Measurements from ENCODE around the gene PPP2R5C. TPM values are rescaled to one million over a fixed set of nuclear protein-coding genes. Genes with fewer than 3 reads are reported as not detected.

The PPP2R5C gene
- total and polyA plus RNA-seq, 2 of the 4 experiments (the other 2 are of a cell fraction) = 65.9 to 78.7 TPM

GRCh38 chr14:101878822-101879528 is 117.5 kb downstream of the PPP2R5C start:
- dilution Hi-C loops (cut with HindIII; ENCODE audit: low sequenced_read_pairs, unreplicated experiment) (no loop called here), intact Hi-C loops (cut with micrococcal nuclease) (no loop called here), in situ Hi-C loops (cut with MboI; ENCODE audit: low sequenced_read_pairs) (no loop called here)
- no peak overlapping the region for H2BK15ac ChIP-seq (ENCODE audit: low read depth, low read length)
- H3K36me3 ChIP-seq (ENCODE audit: control insufficient read depth, insufficient read depth, low read length) = peaks cover 16% of the 10 kb centered on the region
- H3K27ac ChIP-seq (ENCODE audit: insufficient read depth, low read length) = no peak overlapping the region
- no TSS peak for BruUV-seq (replicated peaks)
- no peak overlapping the region for H2AK5ac ChIP-seq (ENCODE audit: low read depth, low read length)
- peaks cover 54 to 87% of the 10 kb centered on the region in 2 experiments for H3K79me1 ChIP-seq (ENCODE audit: low read depth in 1 of 2, low read length in 2 of 2)
- H2AK9ac ChIP-seq (replicated peaks; ENCODE audit: low read depth, low read length, poor library complexity) = no peak overlapping the region
- no peak overlapping the region for H4K8ac ChIP-seq (ENCODE audit: low read depth in 2 of 2, low read length in 2 of 2)
- no peaks in the 10 kb centered on the region for H3K27me3 ChIP-seq (ENCODE audit: control insufficient read depth, insufficient read depth, low read length)
- DNase-seq (no peak), ATAC-seq (ENCODE audit: low read depth) (no peak)
- no peak overlapping the region for H2BK20ac ChIP-seq (ENCODE audit: low read depth, low read length)
- H3K9ac ChIP-seq (ENCODE audit: low read depth, low read length) = no peak overlapping the region
- no peak overlapping the region for H3K56ac ChIP-seq (ENCODE audit: extremely low read depth, insufficient read depth, low read length)
- POLR2A ChIA-PET (ENCODE audit: unreplicated experiment) = no interaction called here
- TF ChIP-seq BHLHE40 (IDR thresholded peaks at IDR 0.05; ENCODE audit: low read depth, low read length) = no peak
- TF ChIP-seq POLR2A (IDR thresholded peaks at IDR 0.05; ENCODE audit: low read depth, low read length) = no peak
- TF ChIP-seq RAD21 (IDR thresholded peaks at IDR 0.05; ENCODE audit: low read length) = no peak
- TF ChIP-seq RCOR1 (IDR thresholded peaks at IDR 0.05; ENCODE audit: insufficient replicate concordance, low read length) = no peak
- no peak for TF ChIP-seq RFX5 (IDR thresholded peaks at IDR 0.05; ENCODE audit: low read depth, low read length)
- no peak for TF ChIP-seq FOS (IDR thresholded peaks at IDR 0.05; ENCODE audit: low read depth, low read length)
- no peak for TF ChIP-seq MAZ (IDR thresholded peaks at IDR 0.05; ENCODE audit: borderline replicate concordance, low read depth, low read length)
- TF ChIP-seq CHD1 (IDR thresholded peaks at IDR 0.05; ENCODE audit: low read depth, low read length) = no peak
- TF ChIP-seq, protein P1, sequence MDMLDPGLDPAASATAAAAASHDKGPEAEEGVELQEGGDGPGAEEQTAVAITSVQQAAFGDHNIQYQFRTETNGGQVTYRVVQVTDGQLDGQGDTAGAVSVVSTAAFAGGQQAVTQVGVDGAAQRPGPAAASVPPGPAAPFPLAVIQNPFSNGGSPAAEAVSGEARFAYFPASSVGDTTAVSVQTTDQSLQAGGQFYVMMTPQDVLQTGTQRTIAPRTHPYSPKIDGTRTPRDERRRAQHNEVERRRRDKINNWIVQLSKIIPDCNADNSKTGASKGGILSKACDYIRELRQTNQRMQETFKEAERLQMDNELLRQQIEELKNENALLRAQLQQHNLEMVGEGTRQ (IDR thresholded peaks at IDR 0.05; ENCODE audit: low read depth, low read length) = no peak
- TF ChIP-seq SMC3 (IDR thresholded peaks at IDR 0.05; ENCODE audit: low read depth, low read length) = no peak
- no peak for TF ChIP-seq MXI1 (IDR thresholded peaks at IDR 0.05; ENCODE audit: borderline replicate concordance, low read depth, low read length)
- no peak for TF ChIP-seq MAFK (IDR thresholded peaks at IDR 0.05; ENCODE audit: low read depth, low read length)
- TF ChIP-seq, protein P2, sequence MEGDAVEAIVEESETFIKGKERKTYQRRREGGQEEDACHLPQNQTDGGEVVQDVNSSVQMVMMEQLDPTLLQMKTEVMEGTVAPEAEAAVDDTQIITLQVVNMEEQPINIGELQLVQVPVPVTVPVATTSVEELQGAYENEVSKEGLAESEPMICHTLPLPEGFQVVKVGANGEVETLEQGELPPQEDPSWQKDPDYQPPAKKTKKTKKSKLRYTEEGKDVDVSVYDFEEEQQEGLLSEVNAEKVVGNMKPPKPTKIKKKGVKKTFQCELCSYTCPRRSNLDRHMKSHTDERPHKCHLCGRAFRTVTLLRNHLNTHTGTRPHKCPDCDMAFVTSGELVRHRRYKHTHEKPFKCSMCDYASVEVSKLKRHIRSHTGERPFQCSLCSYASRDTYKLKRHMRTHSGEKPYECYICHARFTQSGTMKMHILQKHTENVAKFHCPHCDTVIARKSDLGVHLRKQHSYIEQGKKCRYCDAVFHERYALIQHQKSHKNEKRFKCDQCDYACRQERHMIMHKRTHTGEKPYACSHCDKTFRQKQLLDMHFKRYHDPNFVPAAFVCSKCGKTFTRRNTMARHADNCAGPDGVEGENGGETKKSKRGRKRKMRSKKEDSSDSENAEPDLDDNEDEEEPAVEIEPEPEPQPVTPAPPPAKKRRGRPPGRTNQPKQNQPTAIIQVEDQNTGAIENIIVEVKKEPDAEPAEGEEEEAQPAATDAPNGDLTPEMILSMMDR (conservative IDR thresholded peaks at IDR 0.05; ENCODE audit: low read depth, low read length) = no peak
- no peak for TF ChIP-seq NFE2L2 (IDR thresholded peaks at IDR 0.05; ENCODE audit: low read depth, low read length)
- TF ChIP-seq, protein P3, sequence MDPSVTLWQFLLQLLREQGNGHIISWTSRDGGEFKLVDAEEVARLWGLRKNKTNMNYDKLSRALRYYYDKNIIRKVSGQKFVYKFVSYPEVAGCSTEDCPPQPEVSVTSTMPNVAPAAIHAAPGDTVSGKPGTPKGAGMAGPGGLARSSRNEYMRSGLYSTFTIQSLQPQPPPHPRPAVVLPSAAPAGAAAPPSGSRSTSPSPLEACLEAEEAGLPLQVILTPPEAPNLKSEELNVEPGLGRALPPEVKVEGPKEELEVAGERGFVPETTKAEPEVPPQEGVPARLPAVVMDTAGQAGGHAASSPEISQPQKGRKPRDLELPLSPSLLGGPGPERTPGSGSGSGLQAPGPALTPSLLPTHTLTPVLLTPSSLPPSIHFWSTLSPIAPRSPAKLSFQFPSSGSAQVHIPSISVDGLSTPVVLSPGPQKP (IDR thresholded peaks at IDR 0.05; ENCODE audit: borderline replicate concordance, low read depth, low read length) = no peak
- H2BK5ac ChIP-seq (ENCODE audit: low read depth, low read length, poor library complexity, severe bottlenecking) = no peak overlapping the region
- H2BK120ac ChIP-seq (ENCODE audit: low read depth, low read length) = no peak overlapping the region
- no peak overlapping the region for H3K4me2 ChIP-seq (ENCODE audit: low read depth, low read length)
- no peak overlapping the region for H3K23ac ChIP-seq (ENCODE audit: low read depth, low read length)
- WGBS, 2 experiments (ENCODE audit: extremely low coverage in 2 of 2, insufficient read length in 1 of 2) = 85% methylated on average over 5 of the region's 18 CpGs; no CpG with 5 or more reads in 1 of the 2 experiments
- CTCF ChIA-PET = interaction anchor here (1.1 kb wide), 1 partner anchor 108 kb away, joined by 3 read pairs; no protein-coding TSS in a partner anchor
- no peak overlapping the region for H3K4me3 ChIP-seq (ENCODE audit: insufficient read depth, low read depth, low read length)
- H4K20me1 ChIP-seq (ENCODE audit: insufficient read depth, low read length) = peaks cover 55% of the 10 kb centered on the region
- H3K4ac ChIP-seq (ENCODE audit: low read depth, low read length) = no peak overlapping the region
- H3K9me1 ChIP-seq (ENCODE audit: insufficient read depth, low read length) = peaks cover 23% of the 10 kb centered on the region; the same call in 1 of the 2 replicates
- no peak overlapping the region for H3K18ac ChIP-seq (ENCODE audit: low read depth, low read length)
- H3K14ac ChIP-seq (replicated peaks; ENCODE audit: low read depth, low read length) = no peak overlapping the region
- H3K9me3 ChIP-seq (ENCODE audit: control insufficient read depth, insufficient read depth, low read length) = no peaks in the 10 kb centered on the region
- H2AFZ ChIP-seq (replicated peaks; ENCODE audit: low read length, poor library complexity) = no peak overlapping the region
- peaks cover 6% of the 10 kb centered on the region for H3K4me1 ChIP-seq (ENCODE audit: control insufficient read depth, insufficient read depth, low read length)
- H4K91ac ChIP-seq (ENCODE audit: insufficient read depth, low read depth, low read length) = no peak overlapping the region
- no peak overlapping the region for H4K5ac ChIP-seq (ENCODE audit: low read depth, low read length)
